Peyer's patch (tissue), 4 donors: ENCODE results near the gene DDR1. TPM values are rescaled to one million over a fixed set of nuclear protein-coding genes. Genes with fewer than 3 reads are reported as not detected.

ENCODE experiments used
- DNase-seq, 3 donors: peaks; one replicate each; pipeline ENCODE4 v3.0.0-alpha.2; 2017 to 2019
- H3K27ac ChIP-seq, 4 donors: fragments of 200-600 bp; sonication (generic); one replicate each; pipeline ENCODE4 v1.5.1; 2016 to 2019
- H3K27me3 ChIP-seq, 2 donors: fragments of 200-600 bp; sonication (generic); one replicate each; pipeline ENCODE4 v1.5.1; 2019
- H3K36me3 ChIP-seq, 3 donors: fragments of 200-600 bp; sonication (generic); one replicate each; pipeline ENCODE4 v1.5.1; 2016 to 2019
- H3K4me1 ChIP-seq, 4 donors: fragments of 200-600 bp; sonication (generic); one replicate each; pipeline ENCODE4 v1.5.1; 2016 to 2019
- H3K4me3 ChIP-seq, 4 donors: fragments of 200-600 bp; sonication (generic); 1 replicate in 3 of 4; 2 replicates in 1 of 4; pipeline ENCODE4 v1.5.1; 2016 to 2019; ENCODE audit warnings: mild to moderate bottlenecking in 1 of 4
- H3K9me3 ChIP-seq, 4 donors: fragments of 200-600 bp; sonication (generic); one replicate each; pipeline ENCODE4 v1.5.1; 2016 to 2019; ENCODE audit warnings: mild to moderate bottlenecking in 1 of 4
- POLR2A ChIP-seq, 2 donors: fragments of 450-650 bp; IDR thresholded peaks; one replicate each; pipeline ENCODE4 v1.5.1; 2017; ENCODE audit warnings: antibody characterized with exemption in 2 of 2, mild to moderate bottlenecking in 2 of 2, moderate library complexity in 2 of 2
- total RNA-seq, 4 donors: library from RNA; depleted of rRNA; stranded (reverse); fragments of >200 nt; gene quantifications; one replicate each; pipeline ENCODE4 v1.1.0, GENCODE V29; 2016
- TF ChIP-seq, protein P1 (sequence below), 6 experiments: fragments of 450-650 bp in 4 of 6; fragments of 200-600 bp in 2 of 6; sonication (generic) in 1 of 6; IDR thresholded peaks; one replicate each; pipeline ENCODE4 v1.5.1; 2017 to 2019; ENCODE audit warnings: antibody characterized with exemption in 6 of 6, mild to moderate bottlenecking in 3 of 6, moderate library complexity in 1 of 6

Gene DDR1
- total RNA-seq, 4 donors from 2014 or later = 70.1 to 166 (median 143) TPM

- Histone ChIP-seq H3K4me3 (no peak overlapping the region), H3K36me3 (peaks cover 0 to 74% (median 0%) of the 10 kb centered on the region in 3 donors), H3K9me3 (no peaks in the 10 kb centered on the region), H3K27me3 (no peaks in the 10 kb centered on the region), H3K4me1 (peaks cover 0 to 11% (median 4%) of the 10 kb centered on the region in 4 donors), H3K27ac (no peak overlapping the region)
- DNase-seq = peak in 1 of 3 donors; percentile 37
- TF ChIP-seq, protein P1, sequence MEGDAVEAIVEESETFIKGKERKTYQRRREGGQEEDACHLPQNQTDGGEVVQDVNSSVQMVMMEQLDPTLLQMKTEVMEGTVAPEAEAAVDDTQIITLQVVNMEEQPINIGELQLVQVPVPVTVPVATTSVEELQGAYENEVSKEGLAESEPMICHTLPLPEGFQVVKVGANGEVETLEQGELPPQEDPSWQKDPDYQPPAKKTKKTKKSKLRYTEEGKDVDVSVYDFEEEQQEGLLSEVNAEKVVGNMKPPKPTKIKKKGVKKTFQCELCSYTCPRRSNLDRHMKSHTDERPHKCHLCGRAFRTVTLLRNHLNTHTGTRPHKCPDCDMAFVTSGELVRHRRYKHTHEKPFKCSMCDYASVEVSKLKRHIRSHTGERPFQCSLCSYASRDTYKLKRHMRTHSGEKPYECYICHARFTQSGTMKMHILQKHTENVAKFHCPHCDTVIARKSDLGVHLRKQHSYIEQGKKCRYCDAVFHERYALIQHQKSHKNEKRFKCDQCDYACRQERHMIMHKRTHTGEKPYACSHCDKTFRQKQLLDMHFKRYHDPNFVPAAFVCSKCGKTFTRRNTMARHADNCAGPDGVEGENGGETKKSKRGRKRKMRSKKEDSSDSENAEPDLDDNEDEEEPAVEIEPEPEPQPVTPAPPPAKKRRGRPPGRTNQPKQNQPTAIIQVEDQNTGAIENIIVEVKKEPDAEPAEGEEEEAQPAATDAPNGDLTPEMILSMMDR (IDR thresholded peaks at IDR 0.05) = no peak
- TF ChIP-seq POLR2A (IDR thresholded peaks at IDR 0.05) = no peak
Measured at GRCh38 chr6:30890646-30891449, 6.5 kb downstream of the DDR1 start.

DNA sequence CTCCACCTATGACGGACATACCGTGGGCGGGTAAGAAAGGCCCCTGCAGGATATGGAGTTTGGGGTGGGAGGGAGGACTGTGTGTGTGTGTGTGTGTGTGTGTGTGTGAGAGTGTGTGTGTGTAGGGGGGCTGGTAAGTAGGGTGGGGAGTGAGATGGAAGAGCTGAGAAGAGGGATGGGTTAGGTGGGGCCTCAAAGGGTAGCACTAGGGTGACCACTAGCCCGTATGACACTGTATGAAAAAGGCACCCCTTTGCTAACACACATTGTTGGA, 7.1 kb downstream of the DDR1 start:
- H3K4me1 ChIP-seq = peaks cover 0 to 5% (median 1%) of the 10 kb centered on the region in 4 donors
- DNase-seq = no peak
- H3K27me3 ChIP-seq = no peaks in the 10 kb centered on the region
- no peaks in the 10 kb centered on the region for H3K9me3 ChIP-seq
- no peak overlapping the region for H3K4me3 ChIP-seq
- TF ChIP-seq, protein P1 (IDR thresholded peaks at IDR 0.05) = no peak
- no peak for TF ChIP-seq POLR2A (IDR thresholded peaks at IDR 0.05)
- H3K36me3 ChIP-seq = peaks cover 0 to 79% (median 0%) of the 10 kb centered on the region in 3 donors
- H3K27ac ChIP-seq = no peak overlapping the region

GRCh38 chr6:30891816-30892538, 7.7 kb downstream of the DDR1 start:
- peak in 1 of 3 donors; percentile 32 for DNase-seq
- TF ChIP-seq, protein P1 (IDR thresholded peaks at IDR 0.05) = no peak
- Histone ChIP-seq H3K4me3 (no peak overlapping the region), H3K36me3 (peaks cover 0 to 85% (median 0%) of the 10 kb centered on the region in 3 donors), H3K4me1 (no peaks in the 10 kb centered on the region), H3K9me3 (no peaks in the 10 kb centered on the region), H3K27ac (no peak overlapping the region), H3K27me3 (no peaks in the 10 kb centered on the region)

DNA sequence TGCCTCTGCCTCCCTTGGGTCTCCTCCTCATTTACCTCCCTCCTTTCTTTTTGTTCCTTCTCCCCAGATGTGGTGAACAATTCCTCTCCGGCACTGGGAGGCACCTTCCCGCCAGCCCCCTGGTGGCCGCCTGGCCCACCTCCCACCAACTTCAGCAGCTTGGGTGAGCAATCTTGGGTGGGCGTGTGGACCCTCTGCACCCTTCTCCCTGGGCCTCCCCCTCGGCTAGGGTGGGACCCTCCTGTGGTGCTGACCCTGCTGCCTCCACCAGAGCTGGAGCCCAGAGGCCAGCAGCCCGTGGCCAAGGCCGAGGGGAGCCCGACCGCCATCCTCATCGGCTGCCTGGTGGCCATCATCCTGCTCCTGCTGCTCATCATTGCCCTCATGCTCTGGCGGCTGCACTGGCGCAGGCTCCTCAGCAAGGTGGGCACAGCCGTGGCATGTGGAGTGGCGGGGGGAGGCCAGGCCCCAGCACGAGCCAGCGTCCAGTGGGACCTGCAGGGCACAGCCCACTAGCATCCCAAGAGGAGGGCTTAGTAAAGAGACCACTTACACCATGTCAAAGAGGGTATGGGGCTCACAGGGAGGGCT, 8.8 kb downstream of the DDR1 start:
- Histone ChIP-seq H3K4me1 (no peaks in the 10 kb centered on the region), H3K27me3 (no peaks in the 10 kb centered on the region), H3K36me3 (peaks cover 0 to 96% (median 0%) of the 10 kb centered on the region in 3 donors), H3K4me3 (no peak overlapping the region), H3K27ac (no peak overlapping the region), H3K9me3 (no peaks in the 10 kb centered on the region)
- DNase-seq = no peak
- TF ChIP-seq POLR2A (IDR thresholded peaks at IDR 0.05) = no peak
- TF ChIP-seq, protein P1 (IDR thresholded peaks at IDR 0.05) = no peak

GRCh38 chr6:30893666-30894065, 9.3 kb downstream of the DDR1 start:
- no peak for DNase-seq
- TF ChIP-seq, protein P1 (IDR thresholded peaks at IDR 0.05) = no peak
- no peak for TF ChIP-seq POLR2A (IDR thresholded peaks at IDR 0.05)
- Histone ChIP-seq H3K36me3 (peaks cover 0 to 98% (median 0%) of the 10 kb centered on the region in 3 donors), H3K27me3 (no peaks in the 10 kb centered on the region), H3K27ac (no peak overlapping the region), H3K9me3 (no peaks in the 10 kb centered on the region), H3K4me3 (no peak overlapping the region), H3K4me1 (no peaks in the 10 kb centered on the region)
